Left kidney (tissue), 2 donors: Measurements from ENCODE around the gene PSMC6. TPM values are rescaled to one million over a fixed set of nuclear protein-coding genes. Genes with fewer than 3 reads are reported as not detected.
"Not testable (repeated sequence)": the region's sequence is repeated elsewhere in the genome, so short reads cannot be mapped to it uniquely, and the experiment has no call there.

Source experiments
- DNase-seq: peaks from one replicate; pipeline ENCODE4 v3.0.0-alpha.2; 2013
- polyA plus RNA-seq: library from polyadenylated mRNA; unstranded; fragments of 120-200 nt; gene quantifications from one replicate; pipeline ENCODE4 v1.2.1, GENCODE V29; 2013; ENCODE audit not compliant: insufficient read length

PSMC6 gene
- polyA plus RNA-seq, 1 donor: 184 TPM

DNA sequence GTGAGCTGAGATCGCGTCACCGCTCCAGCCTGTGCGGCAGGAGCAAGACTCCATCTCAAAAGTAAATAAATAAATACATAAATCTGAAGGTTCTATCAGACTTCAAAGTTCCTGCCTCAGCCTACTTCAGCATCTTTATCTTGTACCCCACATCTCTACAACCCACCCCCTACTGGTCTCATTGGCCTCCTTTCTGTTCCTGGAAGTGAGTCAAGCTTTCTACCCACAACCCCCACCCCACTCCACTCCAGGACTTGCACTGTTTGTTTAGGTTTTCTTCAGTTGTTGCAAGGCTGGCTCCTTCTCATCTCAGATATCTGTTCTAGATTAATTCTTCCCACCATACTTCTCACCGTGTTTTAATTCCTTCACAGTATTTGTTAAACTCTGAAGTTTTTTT lies 714 bp upstream of the PSMC6 start:
- no peak for DNase-seq

DNA sequence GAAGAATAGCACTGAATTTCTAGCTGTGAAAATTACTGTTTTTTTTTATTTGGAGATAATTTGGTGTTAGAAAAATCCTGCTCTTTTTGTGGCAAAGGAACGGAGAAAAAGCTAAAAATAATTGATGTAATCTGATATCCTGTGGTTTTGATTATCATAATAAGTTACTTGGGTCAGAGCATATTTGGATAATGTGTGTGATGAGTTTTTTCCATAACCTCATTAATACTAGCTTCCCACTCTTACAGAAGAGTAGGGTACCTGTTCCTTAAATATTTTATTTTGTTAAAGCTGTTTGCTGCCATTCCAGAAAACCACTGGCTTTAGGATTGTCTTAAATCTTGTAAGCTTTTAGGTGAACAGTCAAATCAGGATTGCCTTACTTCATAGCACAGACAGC lies 4.7 kb downstream of the PSMC6 start:
- no peak for DNase-seq

DNA sequence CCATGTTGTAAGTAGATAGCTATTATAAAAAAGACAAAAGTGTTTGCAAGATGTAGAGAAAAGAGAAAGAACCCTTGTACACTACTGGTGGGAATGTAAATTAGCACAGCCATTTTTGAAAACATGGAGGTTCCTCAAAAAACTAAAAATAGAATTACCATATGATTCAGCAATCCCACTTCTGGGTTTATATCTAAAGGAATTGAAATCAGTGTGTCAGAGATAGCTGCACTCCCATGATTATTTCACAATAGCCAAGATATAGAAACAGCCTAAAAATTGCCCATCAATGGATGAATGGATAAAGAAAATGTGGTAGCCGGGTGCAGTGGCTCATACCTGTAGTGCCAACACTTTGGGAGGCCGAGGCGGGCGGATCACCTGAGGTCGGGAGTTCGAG lies 9.2 kb downstream of the PSMC6 start:
- no peak for DNase-seq

DNA sequence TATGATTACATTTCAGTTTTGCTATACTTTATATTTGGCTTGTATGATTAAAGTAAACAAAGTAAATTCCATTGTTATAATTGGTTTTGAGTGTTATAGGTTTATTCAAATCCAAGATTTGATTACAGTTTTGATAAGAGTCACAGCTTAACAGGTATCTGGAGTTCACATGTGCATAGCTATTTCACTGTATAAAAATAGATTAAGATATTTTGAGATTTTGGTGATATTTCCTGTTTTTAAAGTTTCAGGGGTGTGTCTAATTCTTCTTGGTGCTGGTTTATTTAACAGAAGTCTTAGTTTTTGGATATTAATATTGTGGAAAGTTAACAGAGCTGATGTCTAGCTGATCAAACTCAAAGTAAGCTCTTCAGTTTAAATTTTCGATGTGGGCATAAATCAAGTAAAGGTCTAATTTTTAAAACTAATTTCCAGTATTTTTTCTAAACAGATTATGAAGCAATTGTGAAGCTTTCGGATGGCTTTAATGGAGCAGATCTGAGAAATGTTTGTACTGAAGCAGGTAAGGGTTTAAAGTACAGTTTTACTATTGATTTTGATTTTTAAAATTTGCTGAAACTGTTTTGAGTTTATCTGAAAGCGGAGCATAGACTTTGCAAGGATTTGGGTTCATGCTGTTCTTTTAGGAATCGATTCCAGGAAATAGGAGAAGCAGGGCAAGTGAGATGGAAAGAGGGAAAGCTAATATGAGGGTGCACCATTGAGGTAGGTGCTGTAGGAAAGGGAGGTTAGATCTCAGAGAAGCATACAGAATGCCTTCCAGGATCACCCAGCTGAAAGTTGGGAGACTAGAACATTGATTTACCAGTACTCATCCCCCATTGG lies 16.7 kb downstream of the PSMC6 start:
- no peak for DNase-seq

DNA sequence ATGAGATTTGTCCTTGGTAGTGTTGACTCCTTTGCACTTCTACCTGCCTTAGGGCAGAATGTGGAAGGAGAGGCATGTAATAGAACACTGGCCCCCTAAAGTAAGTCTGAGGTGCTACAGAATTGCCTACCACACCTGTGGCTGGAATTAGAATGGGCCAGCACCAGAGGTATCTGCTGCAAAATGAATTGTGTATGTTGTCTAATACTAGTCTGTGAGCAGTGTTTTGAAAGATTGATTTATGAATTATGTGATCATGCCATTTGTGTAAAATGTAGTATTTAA lies 17.3 kb downstream of the PSMC6 start:
- DNase-seq: no peak

DNA sequence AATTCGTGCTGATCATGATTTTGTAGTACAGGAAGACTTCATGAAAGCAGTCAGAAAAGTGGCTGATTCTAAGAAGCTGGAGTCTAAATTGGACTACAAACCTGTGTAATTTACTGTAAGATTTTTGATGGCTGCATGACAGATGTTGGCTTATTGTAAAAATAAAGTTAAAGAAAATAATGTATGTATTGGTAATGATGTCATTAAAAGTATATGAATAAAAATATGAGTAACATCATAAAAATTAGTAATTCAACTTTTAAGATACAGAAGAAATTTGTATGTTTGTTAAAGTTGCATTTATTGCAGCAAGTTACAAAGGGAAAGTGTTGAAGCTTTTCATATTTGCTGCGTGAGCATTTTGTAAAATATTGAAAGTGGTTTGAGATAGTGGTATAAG lies 20.5 kb downstream of the PSMC6 start:
- not testable (repeated sequence) for DNase-seq

DNA sequence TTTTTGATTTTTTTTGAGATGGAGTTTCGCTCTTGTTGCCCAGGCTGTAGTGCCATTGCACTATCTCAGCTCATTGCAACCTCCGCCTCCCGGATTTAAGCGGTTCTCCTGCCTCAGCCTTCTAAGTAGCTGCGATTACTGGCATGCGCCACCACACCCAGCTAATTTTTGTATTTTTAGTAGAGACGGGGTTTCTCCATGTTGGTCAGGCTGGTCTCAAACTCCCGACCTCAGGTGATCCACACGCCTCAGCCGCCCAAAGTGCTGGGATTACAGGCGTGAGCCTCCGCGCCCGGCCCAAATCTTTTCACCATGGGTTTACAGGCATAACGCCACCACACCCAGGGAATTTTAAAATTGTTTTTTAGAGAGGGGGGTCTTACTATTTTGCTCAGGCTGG lies 22.0 kb downstream of the PSMC6 start:
- DNase-seq: not testable (repeated sequence)

DNA sequence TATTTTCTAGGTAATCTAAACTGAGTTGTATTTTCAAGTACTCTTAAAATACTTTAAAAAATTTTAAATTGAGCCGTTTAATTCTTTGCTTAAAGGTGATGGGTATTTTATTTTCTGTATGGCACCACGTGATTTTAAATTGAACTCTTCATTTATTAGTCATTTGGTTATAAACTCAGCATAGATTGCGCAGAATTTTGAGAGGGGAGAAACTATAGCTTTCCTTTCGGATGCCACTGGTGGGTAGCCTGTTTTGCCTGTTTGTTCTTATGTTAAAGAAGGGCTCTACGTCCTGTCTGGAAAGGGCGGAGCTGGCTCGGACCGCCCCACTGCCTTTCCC lies 22.6 kb downstream of the PSMC6 start:
- no peak for DNase-seq

DNA sequence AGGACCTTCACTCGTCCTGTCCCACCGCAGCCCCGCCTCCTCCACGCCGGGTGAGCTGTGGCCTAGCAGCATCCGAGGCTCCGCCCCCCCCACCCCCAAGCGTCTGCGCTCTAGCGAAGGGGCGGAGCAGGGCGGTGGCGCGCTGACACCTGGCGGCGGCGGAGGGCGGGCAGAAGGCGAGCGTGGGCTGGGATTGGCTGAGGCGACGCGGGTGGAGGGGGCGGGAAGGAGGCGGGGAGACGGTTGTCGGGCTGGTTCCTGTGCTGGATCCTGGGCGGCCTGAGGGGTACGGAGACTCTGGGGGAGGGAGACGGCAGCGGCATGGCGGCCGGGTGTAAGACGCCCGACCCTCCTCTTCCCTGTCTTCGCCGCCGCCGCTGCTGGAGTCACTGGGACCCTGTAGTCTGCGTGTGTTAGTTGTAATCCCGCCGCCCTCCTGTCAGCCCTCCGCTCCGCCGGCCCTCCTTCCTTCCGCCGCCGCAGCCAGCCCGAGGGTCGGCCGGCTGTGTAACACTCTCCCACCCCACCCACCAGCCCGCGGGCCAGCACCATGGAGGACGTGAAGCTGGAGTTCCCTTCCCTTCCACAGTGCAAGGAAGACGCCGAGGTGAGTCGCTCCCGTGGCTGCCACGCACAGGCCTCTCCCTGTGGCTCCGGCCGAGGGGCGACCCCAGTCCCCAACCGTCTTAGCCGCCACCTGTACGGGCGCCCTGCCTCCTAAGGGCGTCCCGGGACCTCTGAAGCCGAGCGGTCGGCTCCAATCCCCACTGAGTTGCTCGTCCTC lies 23.1 kb downstream of the PSMC6 start, which contains the start of gene STYX:
STYX (plus strand) TSS at position 242 of the 784 bp plus-strand sequence; CDS start at position 551, 309 bp downstream.
- DNase-seq: peak; percentile 97

DNA sequence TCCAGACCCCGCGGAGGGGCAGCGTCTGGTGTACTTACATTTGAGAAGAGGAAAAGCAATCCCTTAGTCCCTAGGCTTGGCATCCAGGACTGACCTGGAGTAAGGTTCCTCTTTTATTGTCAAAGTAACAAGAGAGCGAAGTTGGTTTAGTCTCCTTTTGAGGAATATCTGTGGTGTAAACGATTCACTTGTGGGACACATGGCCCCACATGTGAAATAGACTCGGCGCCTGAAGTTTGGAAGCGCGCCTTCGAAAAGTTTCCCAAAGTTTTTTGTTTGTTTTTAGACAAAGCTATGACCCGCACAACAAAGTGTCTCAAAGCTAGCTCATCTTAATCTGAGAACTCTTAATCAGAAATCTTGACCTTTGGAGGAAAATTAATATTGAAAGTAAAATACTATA lies 23.7 kb downstream of the PSMC6 start:
- peak; percentile 48 for DNase-seq

DNA sequence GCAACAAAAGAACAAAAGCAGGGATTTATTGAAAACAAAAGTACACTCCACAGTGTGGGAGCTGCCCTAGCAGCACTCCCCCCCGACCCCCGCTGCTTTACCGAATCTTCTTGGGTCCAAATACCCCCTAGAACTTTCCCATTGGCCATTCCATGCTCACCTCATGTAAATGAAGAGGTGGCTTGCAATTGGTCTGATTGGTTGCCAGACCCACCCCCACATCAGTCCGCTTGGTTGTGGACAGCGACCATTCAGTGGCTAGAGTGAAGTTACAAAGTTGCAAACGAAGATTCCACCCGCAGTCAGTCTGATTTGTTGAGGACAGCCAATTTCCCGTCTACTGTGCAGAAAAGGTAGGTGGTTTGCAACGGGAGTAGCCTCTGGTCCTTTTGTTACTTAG lies 26.8 kb downstream of the PSMC6 start:
- no peak for DNase-seq

DNA sequence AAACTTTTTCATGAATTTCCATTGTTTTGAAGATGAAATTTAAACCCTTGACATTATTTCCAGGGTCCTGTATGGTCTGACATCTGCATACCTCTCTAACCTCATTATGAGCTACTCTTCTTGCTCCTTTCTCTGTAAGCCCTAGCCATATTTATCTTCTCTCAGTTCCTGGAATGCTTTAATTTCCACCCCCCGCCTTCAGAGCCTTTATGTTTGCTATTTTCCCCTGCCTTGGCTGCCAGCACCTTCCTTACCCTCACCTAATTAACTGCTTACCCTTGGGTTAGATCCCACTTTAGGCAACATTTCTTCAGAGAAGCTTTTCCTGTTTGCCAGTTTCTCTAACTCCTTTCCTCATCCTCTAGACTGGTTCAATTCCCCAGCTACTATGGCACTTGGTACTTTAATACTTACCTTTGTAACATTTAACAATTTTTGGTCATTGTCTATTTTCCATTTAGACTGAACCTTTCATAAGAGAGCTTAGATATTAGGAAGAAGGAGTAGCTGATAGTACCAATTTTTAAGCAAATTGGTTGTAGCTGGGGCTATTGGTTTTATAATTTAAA lies 29.0 kb downstream of the PSMC6 start:
- DNase-seq: no peak

DNA sequence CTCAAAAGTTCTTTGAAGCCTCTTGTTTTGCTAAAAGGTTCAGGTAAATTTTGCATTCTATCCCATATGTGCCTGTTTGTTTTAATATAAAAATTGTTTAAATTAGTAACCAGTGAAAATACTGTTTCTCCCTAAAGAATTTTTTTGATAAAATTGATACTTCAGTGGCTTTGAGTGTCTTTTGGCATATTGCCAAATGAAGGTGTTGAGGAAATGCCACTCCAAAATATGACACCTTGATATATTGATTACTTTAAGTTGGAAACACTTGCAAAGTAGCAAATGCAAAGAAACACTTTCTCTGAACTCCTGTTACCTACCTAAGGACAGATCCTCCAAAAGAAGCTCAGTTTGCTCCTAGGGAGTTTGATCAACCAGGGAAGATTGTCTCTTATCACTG lies 31.4 kb downstream of the PSMC6 start:
- DNase-seq: no peak

DNA sequence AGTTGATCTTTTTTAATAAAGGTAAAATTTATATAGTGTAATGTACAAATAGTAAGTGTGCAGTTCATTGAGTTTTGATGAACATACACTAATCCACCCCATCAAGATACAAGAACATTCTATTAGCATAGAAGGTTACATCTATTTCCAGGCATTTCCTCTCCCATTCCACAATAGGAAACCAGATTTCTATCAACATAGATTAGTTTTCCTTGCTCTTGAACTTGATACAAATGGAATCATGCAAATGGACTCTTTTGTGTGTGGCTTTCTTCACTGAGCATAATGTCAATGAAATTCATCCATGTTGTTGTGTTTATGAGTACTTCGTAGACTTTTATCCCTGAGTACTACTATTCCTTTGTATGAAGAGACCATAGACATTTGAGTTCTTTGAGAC lies 33.8 kb downstream of the PSMC6 start:
- no peak for DNase-seq

DNA sequence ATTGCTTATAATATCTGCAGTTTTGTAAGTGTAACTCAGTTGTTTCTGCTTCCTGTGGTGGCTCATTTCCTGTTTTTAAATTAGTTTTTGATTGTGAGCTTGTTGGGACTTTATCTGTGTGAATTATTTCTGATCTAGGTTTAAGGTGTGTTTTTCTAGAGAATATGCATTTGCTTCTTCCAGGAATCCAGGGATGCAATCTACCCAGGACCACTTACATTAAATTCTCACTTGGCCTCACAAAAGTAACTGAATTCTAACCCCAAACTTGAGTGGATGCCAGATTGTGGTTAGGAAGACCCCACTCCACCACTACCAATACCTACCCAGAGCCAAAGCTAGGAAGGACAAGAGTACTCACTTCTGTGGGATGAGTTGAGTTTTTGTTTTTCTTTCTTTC lies 34.9 kb downstream of the PSMC6 start:
- DNase-seq: no peak

DNA sequence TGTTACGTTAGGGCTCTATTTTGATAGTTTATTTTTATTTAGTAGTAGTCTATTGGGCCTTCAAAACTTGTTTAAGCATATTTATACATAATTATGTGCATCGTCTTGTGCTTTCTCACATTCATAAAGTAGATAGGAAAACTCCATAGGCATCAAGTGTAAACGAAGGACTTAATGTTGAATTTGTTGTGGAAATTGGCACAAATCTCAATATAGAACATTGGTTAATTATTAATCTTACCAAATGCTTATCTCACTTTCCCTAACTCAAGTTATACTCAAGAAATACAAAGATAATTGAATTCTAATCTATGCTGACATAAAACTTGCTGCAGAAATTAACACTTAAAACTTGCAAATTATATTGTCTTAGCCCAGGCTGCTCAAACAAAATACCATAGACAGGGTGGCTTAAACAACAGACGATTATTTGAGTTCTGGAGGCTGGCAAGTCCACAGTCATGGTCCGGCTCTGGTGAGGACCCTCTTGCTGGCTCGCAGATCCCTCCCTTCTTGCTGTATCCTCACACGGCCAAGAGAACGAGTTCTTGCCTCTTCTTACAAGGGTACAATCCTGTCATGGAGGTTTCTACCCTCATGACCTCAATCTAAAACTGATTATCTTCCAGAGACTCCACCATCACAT lies 41.8 kb downstream of the PSMC6 start:
- no peak for DNase-seq

DNA sequence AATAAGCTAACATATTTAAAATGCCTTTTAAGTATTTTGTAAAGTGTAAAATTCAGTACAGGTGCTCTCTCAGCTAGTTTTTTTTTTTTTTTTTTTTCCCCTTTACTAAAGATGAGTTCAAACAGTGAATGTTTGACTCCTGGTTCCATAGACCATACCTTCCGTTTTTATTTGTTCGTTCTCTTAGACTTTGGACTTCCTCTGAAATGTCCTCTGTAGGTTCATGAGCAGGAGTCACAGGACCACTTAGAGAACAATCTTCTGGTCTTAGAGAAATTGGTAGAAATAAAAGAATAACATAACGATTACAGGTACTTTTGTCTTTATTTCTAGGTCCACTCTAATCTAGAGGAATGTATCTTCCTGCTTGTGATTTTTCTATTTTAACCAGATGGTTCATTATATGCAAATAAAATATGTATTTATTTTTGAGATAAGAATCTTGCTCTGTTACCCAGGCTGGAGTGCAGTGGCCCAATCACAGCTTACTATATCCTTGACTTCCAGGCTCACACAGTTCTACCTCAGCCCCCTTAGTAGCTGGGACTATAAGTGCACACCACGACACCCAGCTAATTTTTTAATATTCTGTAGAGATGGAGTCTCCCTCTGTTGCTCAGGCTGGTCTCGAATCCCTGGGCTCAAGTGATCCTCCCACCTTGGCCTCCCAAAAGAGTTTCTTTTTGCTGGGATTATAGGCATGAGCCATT lies 48.8 kb downstream of the PSMC6 start:
- no peak for DNase-seq

DNA sequence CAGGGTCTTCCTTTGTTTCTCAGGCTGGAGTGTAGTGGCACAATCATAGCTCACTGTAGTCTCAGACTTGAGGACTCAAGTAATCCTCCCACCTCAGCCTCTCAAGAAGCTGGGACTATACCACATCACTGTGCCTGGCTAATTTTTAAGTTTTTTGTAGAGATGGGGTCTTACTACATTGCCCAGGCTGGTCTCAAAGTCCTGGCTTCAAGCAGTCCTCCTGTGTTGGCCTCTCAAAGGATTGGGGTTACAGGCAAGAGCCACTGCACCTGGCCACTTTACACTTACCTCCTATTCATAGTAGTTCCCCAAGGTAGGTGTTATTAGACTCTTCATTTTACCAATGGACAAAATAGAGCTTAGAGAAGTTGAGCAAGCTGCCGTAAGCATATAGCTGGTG lies 52.1 kb downstream of the PSMC6 start:
- DNase-seq: no peak

DNA sequence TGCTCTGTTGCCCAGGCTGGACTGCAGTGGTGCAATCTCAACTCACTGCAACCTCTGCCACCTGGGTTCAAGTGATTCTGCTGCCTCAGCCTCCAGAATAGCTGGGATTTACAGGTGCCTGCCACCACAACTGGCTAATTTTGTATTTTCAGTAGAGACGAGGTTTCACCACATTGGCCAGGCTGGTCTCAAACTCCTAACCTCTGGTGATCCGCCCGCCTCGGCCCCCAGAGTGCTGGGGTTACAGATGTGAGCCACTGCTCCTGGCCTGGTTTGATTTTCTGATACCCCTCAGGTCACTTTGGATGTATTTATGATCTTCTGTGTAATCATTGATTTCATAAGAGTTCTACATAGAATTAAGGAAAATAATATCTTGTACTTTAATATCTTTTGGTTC lies 55.9 kb downstream of the PSMC6 start:
- DNase-seq: not testable (repeated sequence)

DNA sequence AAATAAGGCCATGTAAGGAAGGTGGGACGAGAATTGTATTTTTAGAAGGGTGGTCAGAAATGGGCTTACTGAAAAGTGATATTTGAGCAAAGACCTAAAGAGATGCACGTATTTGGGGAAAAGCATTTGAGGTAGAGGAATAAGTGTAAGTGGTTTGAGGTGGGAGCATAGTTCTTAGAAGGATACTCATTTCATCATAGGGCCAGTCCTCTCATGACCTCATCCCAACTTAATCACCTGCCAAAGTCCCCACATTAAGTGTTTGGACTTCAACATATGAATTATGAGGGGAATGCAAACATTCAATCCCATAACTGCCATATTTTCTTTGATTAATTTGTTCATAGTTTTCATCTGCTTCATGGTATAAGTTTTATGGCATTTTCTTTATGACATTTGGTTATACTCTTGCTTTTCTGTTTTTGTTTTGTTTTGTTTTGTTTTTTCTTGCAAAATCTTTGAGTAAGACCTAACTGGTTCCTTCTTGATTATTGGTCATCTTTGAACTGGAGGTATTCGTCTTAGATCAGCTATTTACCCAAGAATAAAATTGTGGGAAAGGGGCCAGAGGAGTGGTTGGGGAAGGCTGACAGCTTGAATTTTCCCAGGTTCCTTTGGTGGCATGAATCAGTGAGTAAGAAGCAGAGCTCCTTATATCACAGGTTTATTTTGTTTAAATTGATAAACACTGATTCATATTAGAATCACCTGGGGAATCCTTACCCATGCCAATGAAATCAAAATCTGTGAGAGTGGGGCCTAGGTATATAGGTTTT lies 60.2 kb downstream of the PSMC6 start:
- DNase-seq: no peak

DNA sequence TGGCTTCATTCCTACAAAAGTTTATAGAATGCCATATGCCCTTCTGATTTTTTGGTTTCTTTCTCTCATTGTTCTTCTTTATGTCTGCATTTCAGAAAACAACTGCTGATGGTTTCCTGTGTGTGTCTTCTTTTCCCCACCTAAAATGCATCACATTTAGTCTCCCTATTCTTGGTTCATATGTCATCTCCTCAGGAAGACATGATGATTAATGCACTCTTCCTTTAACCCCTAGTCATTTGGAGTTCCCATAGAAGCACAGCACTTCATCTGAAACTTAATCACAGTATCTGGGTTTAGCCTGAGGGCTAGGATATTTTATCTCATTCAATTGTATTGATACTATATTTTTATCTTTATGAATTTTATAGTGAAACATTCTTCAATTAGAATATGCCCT lies 62.9 kb downstream of the PSMC6 start:
- DNase-seq: no peak

DNA sequence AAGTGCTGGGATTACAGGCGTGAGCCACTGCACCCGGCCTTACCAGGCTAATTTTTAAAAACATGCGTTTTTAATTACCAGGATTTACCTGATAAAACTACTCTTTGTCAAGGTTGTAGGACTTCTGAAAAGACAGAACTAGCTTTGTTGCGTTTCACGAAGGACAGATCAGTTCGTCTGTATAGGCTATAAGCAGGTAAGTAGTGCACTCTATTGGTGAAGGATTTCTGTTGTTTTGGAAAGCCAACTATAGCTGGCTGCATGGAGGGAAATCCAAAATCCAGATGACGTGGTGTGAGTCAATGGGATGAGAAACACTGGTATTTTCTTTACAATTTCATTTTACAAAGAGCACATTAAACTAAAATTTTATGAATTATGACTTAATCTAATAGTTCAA lies 69.8 kb downstream of the PSMC6 start:
- no peak for DNase-seq
